ENCODE results near the gene PLCB4.
A peak's percentile ranks its signal among the peaks of the same experiment; 100 is the strongest.

Gene PLCB4

GRCh38 chr20:9453201-9453600, 384.3 kb downstream of the PLCB4 start:
- Histone ChIP-seq H3K9me3 (no peaks in the 10 kb centered on the region), H3K4me3 (no peak overlapping the region), H3K27me3 (ENCODE audit: low read depth) (no peaks in the 10 kb centered on the region), H3K4me1 (no peaks in the 10 kb centered on the region), H3K36me3 (replicated peaks) (no peaks in the 10 kb centered on the region)
- in situ Hi-C loops (cut with MboI; ENCODE audit: low sequenced_read_pairs) = no loop called here
- DNase-seq (ENCODE audit: low spot score in 2 of 2) = no peak

DNA sequence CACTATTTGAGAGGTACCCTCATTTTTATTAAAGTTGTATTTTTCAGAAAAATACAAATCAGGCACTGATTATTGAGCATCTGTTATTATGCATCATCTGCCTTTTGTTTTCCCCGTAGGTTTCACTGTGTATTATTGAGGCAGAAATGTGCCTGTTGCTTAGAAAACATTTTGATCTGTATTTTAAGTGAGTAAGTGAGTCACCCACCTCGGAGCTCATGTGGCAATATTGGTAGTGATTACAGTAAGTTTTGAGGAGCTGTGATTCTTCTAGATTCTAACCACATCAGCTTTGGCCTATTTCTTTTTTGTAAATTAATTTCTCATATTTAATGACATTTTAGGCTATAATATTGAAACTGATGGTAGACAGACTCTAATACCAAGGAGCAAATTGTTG, 385.9 kb downstream of the PLCB4 start:
- Histone ChIP-seq H3K4me1 (no peaks in the 10 kb centered on the region), H3K36me3 (replicated peaks) (no peaks in the 10 kb centered on the region), H3K27me3 (ENCODE audit: low read depth) (no peaks in the 10 kb centered on the region), H3K4me3 (no peak overlapping the region), H3K9me3 (no peaks in the 10 kb centered on the region)
- in situ Hi-C loops (cut with MboI; ENCODE audit: low sequenced_read_pairs) = no loop called here
- DNase-seq (ENCODE audit: low spot score in 2 of 2) = no peak

GRCh38 chr20:9457136-9457535, 388.2 kb downstream of the PLCB4 start:
- Histone ChIP-seq H3K9me3 (no peaks in the 10 kb centered on the region), H3K4me1 (no peaks in the 10 kb centered on the region), H3K4me3 (no peak overlapping the region), H3K36me3 (replicated peaks) (no peaks in the 10 kb centered on the region), H3K27me3 (ENCODE audit: low read depth) (no peaks in the 10 kb centered on the region)
- in situ Hi-C loops (cut with MboI; ENCODE audit: low sequenced_read_pairs) = no loop called here
- DNase-seq (ENCODE audit: low spot score in 2 of 2) = no peak

- DNase-seq (ENCODE audit: low spot score in 2 of 2) = peak; percentile 14 to 45
- Histone ChIP-seq H3K4me1 (no peaks in the 10 kb centered on the region), H3K36me3 (replicated peaks) (no peaks in the 10 kb centered on the region), H3K9me3 (no peaks in the 10 kb centered on the region), H3K4me3 (no peak overlapping the region), H3K27me3 (ENCODE audit: low read depth) (no peaks in the 10 kb centered on the region)
- in situ Hi-C loops (cut with MboI; ENCODE audit: low sequenced_read_pairs) = no loop called here
Observed at GRCh38 chr20:9458138-9458796, 389.4 kb downstream of the PLCB4 start.

DNA sequence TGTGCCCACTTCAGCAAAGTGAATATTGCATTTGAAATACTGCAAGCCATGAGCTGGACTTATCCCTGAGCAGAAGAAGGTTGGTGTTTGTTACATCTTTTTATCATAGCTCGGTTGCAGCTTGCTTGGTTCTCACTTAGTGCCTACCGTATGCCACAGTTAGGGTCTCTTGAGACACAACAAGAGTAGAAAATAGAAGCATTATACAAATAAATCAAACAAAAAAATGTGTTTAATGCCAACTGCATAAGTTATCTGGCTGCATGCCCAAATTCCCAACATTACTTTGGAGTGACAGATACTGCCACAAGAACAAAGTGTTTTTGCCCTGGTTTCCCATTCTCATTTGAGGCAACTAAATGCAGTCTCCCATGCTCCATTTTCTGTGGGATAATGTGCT, 391.6 kb downstream of the PLCB4 start:
- no peak overlapping the region for H3K4me3 ChIP-seq
- in situ Hi-C loops (cut with MboI; ENCODE audit: low sequenced_read_pairs) = loop anchor here (10.0 kb wide), 1 partner anchor 144 kb away; no protein-coding TSS in a partner anchor
- no peak for DNase-seq (ENCODE audit: low spot score in 2 of 2)
- H3K4me1 ChIP-seq = no peaks in the 10 kb centered on the region
- no peaks in the 10 kb centered on the region for H3K36me3 ChIP-seq (replicated peaks)
- no peaks in the 10 kb centered on the region for H3K27me3 ChIP-seq (ENCODE audit: low read depth)
- H3K9me3 ChIP-seq = no peaks in the 10 kb centered on the region

GRCh38 chr20:9467995-9468394, 399.1 kb downstream of the PLCB4 start:
- Histone ChIP-seq H3K36me3 (replicated peaks) (no peaks in the 10 kb centered on the region), H3K4me3 (no peak overlapping the region), H3K27me3 (ENCODE audit: low read depth) (no peaks in the 10 kb centered on the region), H3K4me1 (no peaks in the 10 kb centered on the region), H3K9me3 (no peaks in the 10 kb centered on the region)
- peak in 1 of 2 experiments; percentile 40 for DNase-seq (ENCODE audit: low spot score in 2 of 2)
- in situ Hi-C loops (cut with MboI; ENCODE audit: low sequenced_read_pairs) = loop anchor here (10.0 kb wide), 1 partner anchor 137 kb away; no protein-coding TSS in a partner anchor

- Histone ChIP-seq H3K4me3 (no peak overlapping the region), H3K9me3 (no peaks in the 10 kb centered on the region), H3K4me1 (no peaks in the 10 kb centered on the region), H3K27me3 (ENCODE audit: low read depth) (no peaks in the 10 kb centered on the region), H3K36me3 (replicated peaks) (no peaks in the 10 kb centered on the region)
- in situ Hi-C loops (cut with MboI; ENCODE audit: low sequenced_read_pairs) = no loop called here
- DNase-seq (ENCODE audit: low spot score in 2 of 2) = no peak
Observed at GRCh38 chr20:9474835-9475415, 406.0 kb downstream of the PLCB4 start.

DNA sequence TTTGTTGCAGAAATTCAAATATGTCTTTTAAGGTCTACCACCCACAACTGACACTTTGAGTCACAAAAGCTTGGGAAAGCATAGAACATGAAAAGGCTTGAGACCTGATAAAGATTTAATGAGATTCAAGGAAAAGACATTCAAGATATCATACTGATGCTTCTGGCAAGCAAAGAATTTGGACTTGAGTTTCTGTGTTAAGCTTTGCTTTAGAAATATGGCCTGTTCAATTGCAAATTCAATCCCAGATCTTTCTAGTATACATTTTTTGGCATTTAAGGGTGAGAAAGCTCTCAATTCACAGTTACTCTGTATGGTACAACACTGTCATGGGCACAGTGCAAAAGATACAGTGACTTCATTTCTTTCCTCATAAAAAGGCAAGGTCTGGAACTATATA, 406.6 kb downstream of the PLCB4 start:
- in situ Hi-C loops (cut with MboI; ENCODE audit: low sequenced_read_pairs) = no loop called here
- Histone ChIP-seq H3K27me3 (ENCODE audit: low read depth) (no peaks in the 10 kb centered on the region), H3K9me3 (no peaks in the 10 kb centered on the region), H3K4me3 (no peak overlapping the region), H3K36me3 (replicated peaks) (no peaks in the 10 kb centered on the region), H3K4me1 (no peaks in the 10 kb centered on the region)
- no peak for DNase-seq (ENCODE audit: low spot score in 2 of 2)

DNA sequence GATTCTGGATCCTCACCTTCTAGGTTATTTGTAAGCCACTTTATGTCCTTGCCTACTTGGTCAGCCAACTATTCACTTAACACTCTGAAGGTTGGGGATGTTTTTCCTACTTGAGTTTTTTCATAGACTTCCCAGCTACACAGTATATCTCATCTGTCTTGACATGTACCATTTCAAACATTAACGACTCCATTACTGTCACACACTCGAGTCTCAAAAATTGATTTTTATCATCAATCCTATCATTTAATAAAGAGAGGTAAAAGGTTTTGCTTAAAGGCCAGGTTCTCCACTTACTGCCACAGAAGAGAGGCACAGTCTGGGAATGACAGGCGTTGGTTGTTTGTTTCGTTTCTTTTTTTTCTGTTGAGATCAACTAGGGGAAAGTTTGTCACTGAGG, 407.3 kb downstream of the PLCB4 start:
- in situ Hi-C loops (cut with MboI; ENCODE audit: low sequenced_read_pairs) = no loop called here
- H3K4me1 ChIP-seq = no peaks in the 10 kb centered on the region
- H3K36me3 ChIP-seq (replicated peaks) = no peaks in the 10 kb centered on the region
- no peak for DNase-seq (ENCODE audit: low spot score in 2 of 2)
- no peak overlapping the region for H3K4me3 ChIP-seq
- no peaks in the 10 kb centered on the region for H3K27me3 ChIP-seq (ENCODE audit: low read depth)
- no peaks in the 10 kb centered on the region for H3K9me3 ChIP-seq

GRCh38 chr20:9476637-9477036, 407.8 kb downstream of the PLCB4 start:
- Histone ChIP-seq H3K4me1 (no peaks in the 10 kb centered on the region), H3K27me3 (ENCODE audit: low read depth) (no peaks in the 10 kb centered on the region), H3K36me3 (replicated peaks) (no peaks in the 10 kb centered on the region), H3K9me3 (no peaks in the 10 kb centered on the region), H3K4me3 (no peak overlapping the region)
- in situ Hi-C loops (cut with MboI; ENCODE audit: low sequenced_read_pairs) = no loop called here
- DNase-seq (ENCODE audit: low spot score in 2 of 2) = no peak

- Histone ChIP-seq H3K4me1 (no peaks in the 10 kb centered on the region), H3K36me3 (replicated peaks) (no peaks in the 10 kb centered on the region), H3K4me3 (no peak overlapping the region), H3K27me3 (ENCODE audit: low read depth) (peaks cover 6% of the 10 kb centered on the region; the same call in 1 of the 2 replicates), H3K9me3 (no peaks in the 10 kb centered on the region)
- in situ Hi-C loops (cut with MboI; ENCODE audit: low sequenced_read_pairs) = no loop called here
- DNase-seq (ENCODE audit: low spot score in 2 of 2) = no peak
Observed at GRCh38 chr20:9478771-9479170, 409.9 kb downstream of the PLCB4 start.

GRCh38 chr20:9480066-9480465, 411.2 kb downstream of the PLCB4 start:
- peaks cover 12% of the 10 kb centered on the region; the same call in 1 of the 2 replicates for H3K27me3 ChIP-seq (ENCODE audit: low read depth)
- no peaks in the 10 kb centered on the region for H3K4me1 ChIP-seq

DNA sequence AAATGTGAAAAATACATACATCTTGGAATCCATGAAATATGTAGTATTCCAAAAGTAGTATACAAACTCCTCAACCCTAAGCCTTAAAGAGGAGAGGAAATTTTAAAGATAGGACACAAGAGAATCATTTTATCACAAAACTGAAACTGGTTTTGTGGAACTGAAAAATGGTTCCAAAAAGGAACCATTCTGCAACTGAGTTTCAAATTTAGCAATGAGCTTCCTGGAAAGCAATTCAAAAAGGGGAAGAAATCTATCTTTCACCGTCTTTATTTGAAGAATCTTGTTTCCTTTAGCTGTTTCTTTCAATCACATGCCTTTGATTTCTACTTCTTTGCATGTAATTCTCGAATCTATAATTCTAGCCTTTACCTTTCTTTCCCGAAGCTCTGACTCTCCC, 413.3 kb downstream of the PLCB4 start:
- in situ Hi-C loops (cut with MboI; ENCODE audit: low sequenced_read_pairs) = no loop called here
- DNase-seq (ENCODE audit: low spot score in 2 of 2) = no peak
- Histone ChIP-seq H3K36me3 (replicated peaks) (no peaks in the 10 kb centered on the region), H3K4me1 (no peaks in the 10 kb centered on the region), H3K9me3 (no peaks in the 10 kb centered on the region), H3K27me3 (ENCODE audit: low read depth) (peaks cover 15% of the 10 kb centered on the region; the same call in 1 of the 2 replicates), H3K4me3 (no peak overlapping the region)

More at GRCh38 chr20:9480066-9480465, 411.2 kb downstream of the PLCB4 start:
- in situ Hi-C loops (cut with MboI; ENCODE audit: low sequenced_read_pairs) = no loop called here
- no peak for DNase-seq (ENCODE audit: low spot score in 2 of 2)
- no peaks in the 10 kb centered on the region for H3K36me3 ChIP-seq (replicated peaks)
- H3K9me3 ChIP-seq = no peaks in the 10 kb centered on the region
- no peak overlapping the region for H3K4me3 ChIP-seq

DNA sequence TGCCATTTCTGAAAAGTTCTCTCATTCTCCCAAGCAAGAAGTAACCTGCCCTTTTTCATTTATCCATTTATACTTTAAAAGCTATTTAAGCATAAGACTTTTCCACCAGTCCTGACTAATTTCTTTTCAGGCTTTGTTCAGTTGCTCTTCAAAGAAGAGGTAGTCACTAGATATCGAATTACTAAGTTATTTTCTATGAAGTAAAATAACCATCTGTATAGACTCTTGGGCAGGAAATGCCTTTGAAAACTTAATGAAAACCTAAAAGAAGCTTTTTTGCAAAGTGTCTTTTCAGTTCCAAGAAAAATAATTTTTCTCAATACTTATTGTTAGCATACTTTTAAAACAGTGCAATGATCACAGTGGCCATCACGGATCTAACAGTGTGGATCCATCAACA, 414.2 kb downstream of the PLCB4 start:
- no peaks in the 10 kb centered on the region for H3K36me3 ChIP-seq (replicated peaks)
- no peaks in the 10 kb centered on the region for H3K4me1 ChIP-seq
- no peak for DNase-seq (ENCODE audit: low spot score in 2 of 2)
- no peaks in the 10 kb centered on the region for H3K9me3 ChIP-seq
- H3K4me3 ChIP-seq = no peak overlapping the region
- H3K27me3 ChIP-seq (ENCODE audit: low read depth) = peaks cover 15% of the 10 kb centered on the region; the same call in 1 of the 2 replicates
- in situ Hi-C loops (cut with MboI; ENCODE audit: low sequenced_read_pairs) = no loop called here
